Epithelial cell of prostate (primary cell): Measurements from ENCODE around the gene OR10G3.
"Not testable (repeated sequence)": the region's sequence is repeated elsewhere in the genome, so short reads cannot be mapped to it uniquely, and the experiment has no call there.

ENCODE experiments used
- DNase-seq: peaks from one replicate; pipeline ENCODE4 v3.0.0-alpha.2; 2011; ENCODE audit warnings: low read depth, low spot score
- H3K27ac ChIP-seq: fragments of 450-650 bp; 2 replicates; pipeline ENCODE4 v1.5.1; 2017; ENCODE audit warnings: mild to moderate bottlenecking

OR10G3 gene, protein sequence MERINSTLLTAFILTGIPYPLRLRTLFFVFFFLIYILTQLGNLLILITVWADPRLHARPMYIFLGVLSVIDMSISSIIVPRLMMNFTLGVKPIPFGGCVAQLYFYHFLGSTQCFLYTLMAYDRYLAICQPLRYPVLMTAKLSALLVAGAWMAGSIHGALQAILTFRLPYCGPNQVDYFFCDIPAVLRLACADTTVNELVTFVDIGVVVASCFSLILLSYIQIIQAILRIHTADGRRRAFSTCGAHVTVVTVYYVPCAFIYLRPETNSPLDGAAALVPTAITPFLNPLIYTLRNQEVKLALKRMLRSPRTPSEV

DNA sequence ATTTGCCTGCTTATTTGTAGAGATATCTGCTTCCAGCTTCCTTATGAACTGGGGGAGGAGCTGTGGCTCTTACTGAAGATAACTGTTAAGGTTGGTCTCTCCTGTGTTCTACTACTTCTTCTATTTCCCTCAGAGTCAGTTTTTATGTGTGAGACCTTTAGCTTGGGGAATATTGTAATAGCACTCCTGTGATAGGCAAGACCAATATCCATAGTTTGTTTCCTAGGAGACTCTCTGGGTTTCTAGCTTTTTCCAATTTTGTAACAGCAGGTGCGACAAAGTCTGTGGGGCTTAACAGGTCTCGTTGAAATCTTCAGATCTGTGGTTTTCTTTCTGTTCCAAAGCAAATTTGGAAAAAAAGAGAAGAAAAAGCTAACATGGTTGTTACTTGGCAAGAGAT is at the start of gene OR10G3:
Gene OR10G3 (minus strand): TSS at position 101 of the 400 bp plus-strand sequence. CDS start 9,332 bp downstream, outside the sequence.
- no peak for DNase-seq

DNA sequence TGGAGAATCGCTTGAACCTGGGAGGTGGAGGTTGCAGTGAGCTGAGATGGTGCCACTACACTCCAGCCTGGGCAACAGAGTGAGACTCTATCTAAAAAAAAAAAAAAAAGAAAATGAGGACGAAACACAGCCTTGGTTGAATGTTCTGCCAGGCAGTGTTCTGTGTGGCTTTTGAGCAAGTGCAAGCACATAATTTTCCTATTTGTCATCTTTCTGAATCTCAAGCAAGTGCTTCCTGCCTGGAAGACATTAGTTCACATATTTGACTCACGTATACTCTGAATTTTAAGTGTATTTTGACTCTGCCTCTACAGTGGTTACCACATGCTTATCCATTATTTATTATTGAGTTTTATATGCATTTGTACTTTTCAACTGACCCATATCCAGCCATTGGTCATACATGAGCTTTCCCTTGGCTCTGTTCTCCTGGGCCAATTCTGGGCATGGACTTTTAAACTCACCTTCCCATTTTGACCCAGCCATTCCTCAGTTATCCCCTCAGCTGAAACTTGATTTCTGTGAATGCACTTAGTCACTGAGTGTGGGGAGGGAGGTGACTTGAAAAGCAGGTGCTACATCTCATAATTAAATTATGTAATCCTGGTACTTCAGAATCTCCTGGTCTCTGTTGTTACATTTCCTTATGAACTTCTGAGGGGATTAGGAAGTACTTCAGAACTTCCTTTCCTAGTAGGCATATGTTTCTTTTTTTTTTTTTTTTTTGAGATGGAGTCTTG is 46.8 kb upstream of the OR10G3 start:
- H3K27ac ChIP-seq, result no peak overlapping the region
- DNase-seq, result no peak

More for the DNA sequence above, at the start of gene OR10G3:
- no peak within 1 kb of the TSS for H3K27ac ChIP-seq

DNA sequence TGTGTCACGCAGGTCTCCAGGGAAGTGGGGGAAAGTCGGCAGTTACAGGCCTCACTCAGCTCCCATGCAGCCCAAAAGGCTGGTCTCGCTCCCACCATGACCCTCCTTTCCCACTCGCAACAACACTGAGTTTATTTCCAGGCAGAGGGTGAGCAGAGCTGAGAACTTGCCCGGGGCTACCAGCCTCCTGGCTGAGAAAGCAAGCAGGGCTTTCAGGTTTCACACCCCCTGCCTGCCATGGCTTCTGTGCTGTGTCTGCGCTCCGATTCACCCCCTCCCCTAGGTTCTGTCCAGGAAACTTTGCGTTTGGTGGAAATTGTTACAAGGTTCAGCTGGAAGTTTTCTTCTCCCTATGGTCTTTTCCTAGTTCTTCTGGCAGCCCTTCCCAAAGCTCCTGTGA is 37.7 kb upstream of the OR10G3 start:
- DNase-seq, result no peak
- H3K27ac ChIP-seq, result no peak overlapping the region

DNA sequence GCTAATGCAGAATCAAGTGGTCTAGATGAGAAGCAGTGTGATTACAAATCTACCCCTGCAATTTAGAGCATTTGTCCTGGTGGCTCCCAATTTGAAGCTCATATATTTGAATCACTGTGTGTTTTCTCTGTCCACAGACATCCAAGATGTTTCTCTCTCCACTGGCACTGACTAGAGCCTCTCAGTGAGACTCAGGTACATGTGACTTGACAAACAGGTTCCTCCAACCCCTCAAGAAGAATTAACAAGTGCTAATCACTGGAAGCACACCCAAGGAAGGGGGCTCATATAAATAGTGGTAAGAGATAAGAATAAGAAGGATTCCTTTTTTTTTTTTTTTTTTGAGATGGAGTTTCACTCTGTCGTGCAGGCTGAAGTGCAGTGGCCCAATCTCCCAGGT is 34.4 kb upstream of the OR10G3 start:
- H3K27ac ChIP-seq, result no peak overlapping the region
- no peak for DNase-seq

DNA sequence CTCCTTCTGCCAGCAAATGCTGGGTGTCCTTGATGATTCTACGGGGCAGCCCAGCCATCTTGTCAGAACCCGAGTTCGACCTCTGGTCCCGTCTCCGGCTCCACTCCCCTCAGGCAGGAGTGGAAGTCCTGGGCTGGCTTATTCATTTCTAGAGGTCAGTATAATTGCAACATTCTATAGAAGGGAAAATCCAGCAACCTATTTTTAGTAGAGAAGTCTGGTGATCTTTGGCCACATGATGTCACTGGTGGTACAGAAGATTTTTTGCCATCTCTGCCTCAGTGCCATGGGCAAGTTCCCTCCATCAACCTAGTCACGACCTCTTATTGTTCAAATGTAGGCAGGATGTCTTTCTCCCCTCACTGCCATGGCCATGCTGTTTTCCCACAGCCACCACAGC is 32.4 kb upstream of the OR10G3 start:
- no peak overlapping the region for H3K27ac ChIP-seq
- no peak for DNase-seq

DNA sequence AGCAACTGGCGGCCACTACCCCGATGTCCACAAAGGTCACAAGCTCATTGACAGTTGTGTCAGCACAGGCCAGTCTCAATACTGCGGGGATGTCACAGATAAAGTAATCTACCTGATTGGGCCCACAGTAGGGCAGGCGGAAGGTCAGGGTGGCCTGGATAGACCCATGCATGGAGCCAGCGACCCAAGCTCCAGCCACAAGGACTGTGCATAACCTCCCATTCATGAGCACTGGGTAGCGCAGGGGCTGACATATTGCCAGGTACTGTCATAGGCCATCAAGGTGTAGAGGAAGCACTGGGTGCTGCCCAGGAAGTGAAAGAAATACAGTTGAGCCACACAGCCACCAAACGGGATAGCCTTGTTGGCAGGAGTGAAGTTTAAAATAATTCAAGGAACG is 22.3 kb upstream of the OR10G3 start:
- H3K27ac ChIP-seq, DNase-seq: not testable (repeated sequence)

DNA sequence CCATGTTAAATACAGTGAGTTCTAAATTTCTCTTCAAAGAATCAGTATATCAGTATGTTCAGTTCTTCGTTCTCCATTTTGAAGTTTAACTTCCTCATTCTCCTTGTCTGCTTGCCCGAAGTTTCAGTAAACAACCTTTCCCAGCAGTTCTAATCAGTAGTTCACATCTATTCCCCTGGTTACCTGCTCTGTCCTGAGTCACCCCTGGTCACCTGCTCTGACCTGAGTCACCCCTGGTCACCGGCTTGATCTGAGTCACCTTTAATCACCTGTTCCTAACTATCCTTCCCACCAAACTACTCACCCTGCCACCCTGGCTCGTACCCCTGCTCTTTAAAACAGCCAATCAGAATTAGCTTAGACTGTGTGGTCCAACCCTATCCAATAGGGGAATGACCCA is 9.4 kb upstream of the OR10G3 start:
- no peak for DNase-seq
- H3K27ac ChIP-seq, result no peak overlapping the region

DNA sequence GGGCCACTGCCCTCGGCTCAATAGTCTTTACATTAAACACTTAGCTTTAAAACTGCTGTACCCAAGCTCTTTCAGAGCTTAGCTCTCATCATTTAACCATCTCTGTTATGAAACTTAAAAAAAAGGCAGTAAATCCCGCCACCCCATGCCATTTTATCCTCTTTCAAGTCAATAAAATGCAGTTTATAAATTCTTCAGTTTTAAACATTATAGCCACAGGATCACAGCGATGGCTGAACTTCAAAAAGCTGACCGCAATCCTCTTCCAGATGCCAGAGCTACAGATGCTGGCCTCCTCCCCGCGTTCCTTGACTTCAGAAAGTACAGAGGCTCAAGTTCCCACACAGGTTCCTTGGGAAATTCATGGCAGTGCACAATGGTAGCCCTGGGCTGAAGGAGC is 4.2 kb downstream of the OR10G3 start:
- no peak for DNase-seq

DNA sequence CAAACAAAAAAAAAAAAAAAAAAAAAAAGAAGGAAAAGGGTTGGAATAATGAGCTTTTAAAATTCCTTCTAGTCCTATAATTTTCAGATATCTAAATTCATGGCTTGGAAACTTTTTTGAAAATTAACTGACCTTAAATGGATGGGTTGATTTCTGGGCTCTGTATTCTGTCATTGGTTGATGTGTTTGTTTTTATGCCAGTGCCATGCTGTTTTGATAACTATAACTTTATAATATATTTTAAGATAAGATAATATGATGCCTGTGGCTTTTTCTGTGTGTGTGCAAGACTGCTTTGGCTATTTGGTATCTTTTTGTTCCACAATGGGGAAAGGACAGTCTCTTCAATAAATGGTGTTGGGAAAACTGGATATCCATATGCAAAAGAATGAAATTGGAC is 7.3 kb downstream of the OR10G3 start:
- no peak for DNase-seq

More for the DNA sequence above, 4.2 kb downstream of the OR10G3 start:
- H3K27ac ChIP-seq, result no peak overlapping the region

DNA sequence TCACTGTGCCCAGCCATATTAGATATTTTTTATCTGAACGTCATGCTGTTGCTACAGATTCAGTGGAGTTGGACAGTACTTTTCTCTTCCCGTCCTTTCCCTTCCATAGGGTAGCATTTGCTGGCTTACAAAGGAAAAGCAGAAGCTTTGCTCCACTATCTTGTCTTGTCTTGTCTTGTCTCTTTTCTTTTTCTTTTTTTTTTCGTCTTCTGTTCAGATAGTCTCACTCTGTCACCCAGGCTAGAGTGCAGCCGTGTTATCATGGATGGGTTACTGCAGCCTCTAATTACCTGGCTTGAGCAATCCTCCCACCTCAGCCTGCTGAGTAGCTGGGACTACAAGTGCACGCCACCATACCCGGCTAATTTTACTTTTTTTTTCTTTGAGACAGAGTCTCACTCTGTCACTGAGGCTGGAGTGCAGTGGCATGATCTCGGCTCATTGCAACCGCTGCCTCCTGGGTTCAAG is 21.1 kb downstream of the OR10G3 start:
- no peak for DNase-seq

More for the DNA sequence above, 7.3 kb downstream of the OR10G3 start:
- H3K27ac ChIP-seq, result no peak overlapping the region

DNA sequence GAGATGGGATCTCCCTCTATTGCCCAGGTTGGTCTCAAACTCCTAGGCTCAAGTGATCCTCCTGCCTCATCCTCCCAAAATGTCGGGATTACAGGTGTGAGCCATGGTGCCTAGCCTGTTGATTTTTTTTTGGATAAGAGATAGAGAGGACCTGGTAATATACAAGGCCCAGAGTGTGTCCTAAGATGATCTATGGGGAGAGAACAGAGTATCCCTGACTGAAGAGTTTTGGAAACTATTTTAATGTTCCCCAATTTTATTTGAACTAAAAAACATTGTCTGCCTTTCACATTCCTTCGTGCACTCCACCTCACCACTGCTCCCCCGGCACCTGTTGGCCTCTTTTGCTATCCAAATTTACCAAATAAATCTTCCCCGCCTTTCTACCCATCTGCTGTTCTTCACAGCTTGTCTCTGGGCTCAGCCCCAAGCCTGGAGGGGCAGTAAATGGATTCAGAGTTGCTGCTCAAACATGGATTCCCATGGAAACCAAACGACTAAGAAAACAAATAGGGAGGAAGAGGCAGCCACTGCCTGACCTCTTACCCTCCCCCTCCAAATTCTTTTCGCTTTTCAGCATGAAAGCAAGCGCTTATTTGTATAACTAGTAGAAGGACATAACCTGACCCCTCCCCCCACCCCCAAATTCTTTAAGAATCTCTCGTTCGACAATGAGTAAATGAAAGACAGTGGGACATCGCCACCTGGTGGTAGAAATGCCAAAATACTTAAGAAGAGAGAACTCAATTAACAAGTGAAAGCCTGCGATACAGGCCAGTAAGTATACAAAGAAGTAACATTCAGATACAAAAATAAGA is 22.6 kb downstream of the OR10G3 start:
- no peak overlapping the region for H3K27ac ChIP-seq
- DNase-seq, result peak; percentile 24

More for the DNA sequence above, 21.1 kb downstream of the OR10G3 start:
- no peak overlapping the region for H3K27ac ChIP-seq

DNA sequence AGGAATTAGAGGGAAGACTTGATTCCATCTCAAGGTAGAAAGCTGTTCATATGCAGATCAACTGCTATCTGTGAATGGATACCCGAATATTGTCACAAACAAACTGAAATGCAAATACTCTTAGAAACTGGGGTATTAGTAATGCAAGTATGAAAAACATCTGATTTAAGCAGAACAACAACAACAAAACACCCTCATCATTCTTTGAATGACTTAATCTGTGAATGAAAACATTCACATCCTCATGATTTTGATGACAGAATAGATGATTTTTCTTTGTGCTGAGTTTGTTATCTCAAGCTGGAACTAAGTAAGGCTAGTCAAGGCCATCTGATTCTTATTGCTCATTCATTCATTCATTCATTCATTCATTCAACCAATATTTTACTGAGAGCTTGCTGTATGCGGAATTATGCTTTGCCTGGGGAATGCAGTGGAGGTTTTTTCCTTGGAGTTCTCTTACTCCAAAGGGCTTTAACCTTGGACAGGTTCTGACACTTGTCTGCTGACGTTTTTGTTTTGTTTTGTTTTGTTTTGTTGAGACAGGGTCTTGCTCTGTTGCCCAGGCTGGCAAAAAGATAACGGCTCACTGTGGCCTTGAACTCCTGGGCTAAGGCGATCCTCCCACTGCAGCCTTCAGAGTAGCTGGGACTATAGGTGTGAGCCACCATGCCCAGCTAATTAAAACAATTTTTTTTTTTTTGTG is 23.3 kb downstream of the OR10G3 start:
- no peak for DNase-seq
- no peak overlapping the region for H3K27ac ChIP-seq

DNA sequence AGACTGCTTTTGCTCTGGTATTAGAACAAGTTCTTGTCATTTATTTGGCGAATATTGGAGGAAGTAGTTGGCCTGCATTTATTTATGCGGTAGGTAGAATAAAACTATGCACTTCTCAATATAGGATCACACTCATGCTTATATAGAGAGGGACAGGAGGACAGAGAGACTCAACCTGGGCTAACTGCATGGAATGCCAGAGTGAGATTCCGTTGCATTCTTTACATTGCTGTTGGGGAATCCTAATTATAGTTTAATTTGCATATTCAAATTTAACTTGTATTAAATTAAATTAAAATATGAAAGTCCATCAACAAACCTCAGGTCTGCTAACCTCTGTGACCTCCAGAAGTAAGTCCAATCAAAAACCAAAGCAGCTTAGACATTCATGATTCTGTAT is 26.6 kb downstream of the OR10G3 start:
- H3K27ac ChIP-seq, result no peak overlapping the region
- DNase-seq, result no peak

DNA sequence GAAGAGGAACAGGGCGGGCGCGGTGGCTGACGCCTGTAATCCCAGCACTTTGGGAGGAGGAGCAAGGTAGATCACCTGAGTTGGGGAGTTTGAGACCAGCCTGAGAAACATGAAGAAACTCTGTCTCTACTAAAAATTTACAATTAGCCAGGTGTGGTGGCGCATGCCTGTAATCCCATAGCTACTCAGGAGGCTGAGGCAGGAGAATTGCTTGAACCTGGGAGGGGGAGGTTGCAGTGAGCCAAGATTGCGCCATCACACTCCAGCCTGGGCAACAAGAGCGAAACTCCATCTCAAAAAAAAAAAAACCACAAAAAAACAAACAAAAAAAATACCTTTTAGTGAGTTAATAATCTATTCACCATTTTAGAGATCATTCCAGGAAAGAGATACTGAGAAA is 35.3 kb downstream of the OR10G3 start:
- not testable (repeated sequence) for H3K27ac ChIP-seq, DNase-seq

DNA sequence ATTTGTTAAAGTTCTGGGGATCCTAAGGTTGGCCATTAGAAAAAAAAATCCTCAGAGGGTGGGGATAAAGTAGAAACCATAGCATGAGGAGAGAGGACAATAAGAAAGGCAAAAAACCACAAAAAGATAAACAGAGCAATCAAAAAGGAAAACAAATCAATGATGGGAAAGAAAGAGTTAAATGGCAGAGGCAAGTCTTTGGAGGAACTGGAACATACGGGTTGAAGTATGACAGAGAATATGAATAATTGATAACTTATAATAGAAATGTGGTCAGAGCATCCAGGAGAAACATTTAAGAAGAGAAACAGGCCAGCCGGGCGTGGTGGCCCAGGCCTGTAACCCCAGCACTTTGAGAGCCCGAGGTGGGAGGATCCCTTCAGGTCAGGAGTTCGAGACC is 35.9 kb downstream of the OR10G3 start:
- H3K27ac ChIP-seq, result no peak overlapping the region
- no peak for DNase-seq

DNA sequence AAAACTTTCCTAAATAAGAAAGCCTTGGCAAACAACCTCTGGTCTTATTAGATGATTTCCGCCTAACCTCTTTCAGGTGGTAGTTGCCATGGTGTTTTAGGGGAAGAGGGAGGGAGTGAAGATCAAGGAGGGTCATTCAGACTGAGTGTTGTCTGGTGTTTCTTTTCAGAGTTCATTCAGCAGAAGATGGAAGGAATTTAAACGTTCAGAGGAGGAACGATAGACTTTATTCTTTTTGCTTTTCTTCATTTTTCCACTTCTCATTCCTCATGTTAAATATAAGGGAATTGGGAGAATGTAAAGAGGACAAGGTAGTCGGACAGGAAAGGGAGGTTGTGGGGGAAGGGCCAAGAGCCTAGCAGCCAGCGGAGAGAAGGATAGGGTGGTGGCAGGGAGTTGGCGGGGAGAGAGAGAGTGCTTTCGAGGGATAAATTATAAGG is 36.3 kb downstream of the OR10G3 start:
- H3K27ac ChIP-seq, result no peak overlapping the region
- DNase-seq, result no peak

DNA sequence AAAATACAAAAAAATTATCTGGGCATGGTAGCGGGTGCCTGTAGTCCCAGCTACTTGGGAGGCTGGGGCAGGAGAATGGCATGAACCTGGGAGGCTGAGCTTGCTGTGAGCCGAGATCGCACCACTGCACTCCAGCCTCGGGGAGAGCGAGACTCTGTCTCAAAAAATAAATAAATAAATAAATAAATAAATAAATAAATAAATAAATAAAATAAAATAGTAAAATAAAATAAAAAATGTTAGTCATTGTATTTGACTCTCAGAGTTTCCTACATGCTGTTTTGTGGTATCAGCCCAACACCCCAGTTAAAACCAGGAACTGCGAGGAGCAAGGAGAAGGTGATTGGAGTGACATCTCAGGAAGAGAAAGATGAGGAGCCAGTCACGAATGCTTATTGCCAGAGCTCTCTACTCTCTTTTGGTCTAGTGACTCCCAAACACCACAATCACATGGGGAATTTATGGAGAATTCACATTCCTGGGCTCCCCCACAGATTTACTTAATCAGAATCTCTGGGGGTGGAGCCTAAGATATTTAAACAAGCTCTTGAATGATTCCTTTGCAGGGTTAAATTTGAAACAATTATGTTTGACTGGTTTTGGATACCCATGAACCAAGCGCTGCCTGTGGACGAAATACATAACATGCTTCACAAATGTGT is 38.3 kb downstream of the OR10G3 start:
- no peak overlapping the region for H3K27ac ChIP-seq
- DNase-seq, result no peak

DNA sequence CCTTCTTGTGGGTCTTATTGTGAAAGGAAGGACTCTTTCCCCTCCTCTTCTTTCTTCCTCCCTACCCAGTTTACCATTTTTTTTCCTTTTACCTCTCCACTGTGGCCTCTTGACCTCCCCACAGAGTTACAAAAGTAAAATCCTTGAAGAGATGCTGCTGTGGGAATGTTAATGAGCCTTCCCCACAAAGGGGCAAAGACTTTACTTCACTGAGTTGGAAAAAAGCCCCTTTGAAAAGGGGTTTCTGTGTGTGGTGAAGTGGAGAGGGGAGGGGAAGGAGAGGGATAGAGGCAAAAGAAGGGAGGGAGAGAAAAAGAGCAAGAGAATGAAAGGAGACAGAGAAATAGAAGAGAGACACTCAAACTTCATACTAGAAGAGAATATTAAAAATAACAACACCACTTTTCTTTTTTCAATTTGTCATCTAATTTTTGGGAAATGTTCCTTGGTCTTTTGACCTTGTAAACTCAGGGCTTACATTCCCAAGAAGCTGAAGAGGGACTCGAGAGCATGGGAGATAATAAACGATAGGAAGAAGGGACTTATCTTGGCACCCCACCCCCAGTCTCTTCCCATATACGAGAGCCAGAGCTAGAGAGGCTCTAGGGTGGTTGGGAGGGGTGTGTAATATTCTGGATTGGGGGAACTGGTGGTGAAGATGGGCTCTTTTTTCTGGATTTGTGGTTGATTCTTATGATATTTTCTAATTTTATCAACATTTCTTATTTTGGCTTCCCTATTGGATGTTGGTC is 40.5 kb downstream of the OR10G3 start:
- H3K27ac ChIP-seq, result no peak overlapping the region
- no peak for DNase-seq

DNA sequence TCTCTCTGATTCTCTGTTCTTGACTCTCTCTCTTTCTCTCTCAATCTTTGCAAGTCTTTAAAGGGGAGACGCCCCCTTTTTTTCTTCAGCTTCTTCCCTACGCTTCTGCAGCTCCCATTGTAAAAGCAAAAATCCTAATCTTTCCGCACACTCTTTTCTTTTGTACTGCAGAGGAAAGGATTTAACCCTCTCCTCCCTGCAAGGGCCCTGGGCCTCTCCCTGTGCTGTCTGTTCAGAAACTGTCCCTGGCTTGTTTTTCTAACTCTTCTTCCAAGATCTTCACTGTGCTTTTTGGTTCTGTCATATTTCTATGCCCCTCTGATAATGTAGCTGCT is 42.8 kb downstream of the OR10G3 start:
- H3K27ac ChIP-seq, result no peak overlapping the region
- no peak for DNase-seq
